ENCODE measurements around the gene SYNPO2.

The SYNPO2 gene

GRCh38 chr4:118981839-118982381 lies 93.3 kb downstream of the SYNPO2 start:
- peak; percentile 90 for TF ChIP-seq CTCF (IDR thresholded peaks at IDR 0.05; ENCODE audit: insufficient read depth, missing control alignments)
- DNase-seq (ENCODE audit: insufficient read length, low spot score) (peak; percentile 32), FAIRE-seq (peak; percentile 89)

- FAIRE-seq (no peak), DNase-seq (ENCODE audit: insufficient read length, low spot score) (no peak)
- TF ChIP-seq CTCF (IDR thresholded peaks at IDR 0.05; ENCODE audit: insufficient read depth, missing control alignments), result no peak
These were observed 94.6 kb downstream of the SYNPO2 start for GRCh38 chr4:118983293-118983692.

GRCh38 chr4:118983831-118984230 lies 95.2 kb downstream of the SYNPO2 start:
- DNase-seq (ENCODE audit: insufficient read length, low spot score) (no peak), FAIRE-seq (no peak)
- no peak for TF ChIP-seq CTCF (IDR thresholded peaks at IDR 0.05; ENCODE audit: insufficient read depth, missing control alignments)

DNA sequence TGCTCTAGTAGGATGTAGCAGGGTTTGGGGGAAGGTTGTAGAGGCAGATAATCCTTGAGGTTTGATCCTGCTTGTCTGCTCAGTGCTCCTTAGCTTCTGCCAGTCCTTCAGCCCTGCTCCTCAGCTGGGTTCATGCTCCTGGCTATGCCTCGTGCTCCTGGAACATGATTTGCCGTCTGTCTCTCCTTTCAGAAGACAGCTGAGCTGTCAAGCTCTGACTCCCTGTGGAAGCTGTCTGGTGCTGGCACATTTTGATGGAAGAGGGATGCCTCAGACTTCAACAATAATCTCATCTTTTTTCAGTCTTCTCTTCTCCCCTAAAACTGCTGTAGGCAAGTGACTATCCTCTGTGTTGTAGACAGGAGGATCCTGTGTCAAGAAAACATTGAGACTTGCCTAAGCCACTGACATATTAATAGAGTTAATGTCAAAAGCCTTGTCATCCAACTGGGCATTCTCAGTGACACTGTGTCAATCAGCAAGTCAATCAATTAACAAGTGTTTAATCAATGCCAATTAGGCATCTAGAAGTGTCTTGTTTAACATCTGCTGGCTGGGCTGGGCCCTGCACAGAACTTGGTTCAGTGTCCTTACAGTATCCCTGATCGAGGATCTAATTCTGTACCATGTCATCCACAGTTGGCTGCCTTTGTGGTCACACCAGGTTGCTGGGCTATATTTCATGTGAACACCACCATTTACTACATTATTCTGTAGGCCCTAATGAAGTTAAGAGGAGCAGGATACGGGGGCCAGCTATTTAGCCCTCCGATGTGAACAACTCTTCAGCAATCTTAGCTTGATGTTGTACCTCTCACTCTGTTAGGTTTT lies 96.7 kb downstream of the SYNPO2 start:
- FAIRE-seq, result no peak
- no peak for DNase-seq (ENCODE audit: insufficient read length, low spot score)
- TF ChIP-seq CTCF (IDR thresholded peaks at IDR 0.05; ENCODE audit: insufficient read depth, missing control alignments), result no peak

DNA sequence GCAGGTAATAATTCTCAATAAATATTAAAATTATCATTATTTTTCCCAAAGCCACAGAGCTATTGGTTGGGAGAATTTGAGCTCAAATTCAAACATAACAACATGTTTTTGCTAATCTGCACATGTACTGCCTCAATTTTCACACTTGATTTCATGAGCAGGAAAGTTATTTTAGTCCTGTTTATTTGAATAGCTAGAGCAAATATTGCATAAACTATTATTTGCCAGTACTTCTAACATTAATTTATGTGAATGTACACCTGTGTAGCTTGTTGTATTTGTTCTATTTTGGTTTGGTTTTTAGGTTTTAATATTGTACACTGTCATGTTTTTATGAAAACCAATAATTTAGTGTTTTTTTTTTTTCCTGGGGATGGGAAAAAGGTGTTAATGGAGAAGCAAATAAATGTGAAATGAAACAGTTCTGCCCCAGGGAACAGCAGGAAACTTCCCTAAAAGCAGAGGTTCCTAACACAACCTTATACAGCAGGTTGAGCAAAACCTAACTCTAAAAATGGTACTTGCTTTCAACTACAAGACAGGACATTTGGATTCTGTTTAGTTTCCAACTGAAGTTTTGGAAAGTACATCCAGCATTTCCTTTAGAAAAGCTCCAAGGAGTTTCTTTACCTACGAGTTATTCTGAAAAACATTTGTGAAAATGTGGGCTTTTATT lies 99.4 kb downstream of the SYNPO2 start:
- DNase-seq (ENCODE audit: insufficient read length, low spot score), result no peak
- FAIRE-seq, result no peak
- TF ChIP-seq CTCF (IDR thresholded peaks at IDR 0.05; ENCODE audit: insufficient read depth, missing control alignments), result no peak

DNA sequence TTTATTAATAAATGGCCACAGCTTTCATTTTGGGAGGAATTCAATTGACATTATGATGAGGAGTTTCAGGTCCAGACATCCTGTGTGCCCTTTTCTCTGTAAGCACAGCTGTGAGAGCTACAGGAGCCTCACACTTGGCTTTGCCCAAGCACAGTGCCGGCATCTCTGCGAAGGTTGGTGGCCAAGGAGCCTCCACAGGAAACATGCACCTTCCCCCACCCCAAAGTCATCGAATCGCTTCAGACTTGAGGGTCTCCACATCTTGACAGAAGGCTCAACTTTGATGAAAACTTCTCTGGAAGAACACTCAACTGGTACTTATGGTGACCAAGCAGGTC lies 100.0 kb downstream of the SYNPO2 start:
- FAIRE-seq (no peak), DNase-seq (ENCODE audit: insufficient read length, low spot score) (no peak)
- TF ChIP-seq CTCF (IDR thresholded peaks at IDR 0.05; ENCODE audit: insufficient read depth, missing control alignments), result no peak

Data from D721Med (cell line).